ENCODE results near the gene CDKN2A.

CDKN2A gene

GRCh38 chr9:21993893-21994555 lies at the start of gene CDKN2A:
Gene CDKN2A (minus strand): TSS chr9:21994392.
- peak; percentile 88 for DNase-seq

GRCh38 chr9:22043928-22044327 lies 49.7 kb upstream of the CDKN2A start:
- no peak for DNase-seq

- DNase-seq, result no peak
Measured at GRCh38 chr9:22041775-22042174, 47.6 kb upstream of the CDKN2A start.

GRCh38 chr9:22041344-22041743 lies 47.2 kb upstream of the CDKN2A start:
- no peak for DNase-seq

- DNase-seq, result no peak
Measured at GRCh38 chr9:22040760-22041159, 46.6 kb upstream of the CDKN2A start.

GRCh38 chr9:22039258-22039657 lies 45.1 kb upstream of the CDKN2A start:
- no peak for DNase-seq

- no peak for DNase-seq
Measured at GRCh38 chr9:22037954-22038690, 43.9 kb upstream of the CDKN2A start.

GRCh38 chr9:22036866-22037626 lies 42.9 kb upstream of the CDKN2A start:
- DNase-seq, result no peak

- DNase-seq, result no peak
Measured at GRCh38 chr9:22035591-22036011, 41.4 kb upstream of the CDKN2A start.

GRCh38 chr9:22033012-22033630 lies 38.9 kb upstream of the CDKN2A start:
- DNase-seq, result no peak

GRCh38 chr9:22031655-22032411 lies 37.6 kb upstream of the CDKN2A start:
- DNase-seq, result no peak

- DNase-seq, result no peak
Measured at GRCh38 chr9:22030101-22030598, 36.0 kb upstream of the CDKN2A start.

GRCh38 chr9:22029231-22029630 lies 35.0 kb upstream of the CDKN2A start:
- no peak for DNase-seq

- DNase-seq, result no peak
Measured at GRCh38 chr9:22028394-22028793, 34.2 kb upstream of the CDKN2A start.

GRCh38 chr9:22026696-22027095 lies 32.5 kb upstream of the CDKN2A start:
- no peak for DNase-seq

GRCh38 chr9:22022396-22022795 lies 28.2 kb upstream of the CDKN2A start:
- no peak for DNase-seq

GRCh38 chr9:22010866-22011625 lies 16.9 kb upstream of the CDKN2A start:
- no peak for DNase-seq

GRCh38 chr9:22009506-22009867 lies 15.3 kb upstream of the CDKN2A start:
- no peak for DNase-seq

- DNase-seq, result peak; percentile 97
Measured at GRCh38 chr9:22008717-22009505, 14.7 kb upstream of the CDKN2A start, which contains the start of gene CDKN2B. Gene CDKN2B (minus strand): TSS chr9:22009305. CDS start chr9:22008953, 352 bp downstream.

GRCh38 chr9:22008384-22008716 lies 14.2 kb upstream of the CDKN2A start:
- no peak for DNase-seq

All from NCI-H2227 treated with DMSO at 0.1 percent for 48 hours (cell line).